GM12875 (cell line): ENCODE results near the gene FOXP1.

ENCODE experiments used
- H3K4me3 ChIP-seq: one replicate; pipeline ENCODE4 v1.5.1; 2011; ENCODE audit warnings: low read depth, low read length, control low read depth
- CTCF ChIP-seq: IDR thresholded peaks from 2 replicates; pipeline ENCODE4 v1.5.1; 2011; ENCODE audit warnings: low read depth, mild to moderate bottlenecking, control low read depth, inconsistent platforms, low read length, moderate library complexity, borderline replicate concordance; ENCODE audit not compliant: insufficient read depth

The FOXP1 gene

GRCh38 chr3:70947579-70947978, 635.9 kb downstream of the FOXP1 start:
- no peak for TF ChIP-seq CTCF
- H3K4me3 ChIP-seq = no peak overlapping the region

GRCh38 chr3:70943886-70944285, 639.6 kb downstream of the FOXP1 start:
- no peak for TF ChIP-seq CTCF
- no peak overlapping the region for H3K4me3 ChIP-seq

GRCh38 chr3:70933105-70933810, 650.3 kb downstream of the FOXP1 start:
- H3K4me3 ChIP-seq = no peak overlapping the region
- no peak for TF ChIP-seq CTCF

GRCh38 chr3:70930066-70930465, 653.5 kb downstream of the FOXP1 start:
- TF ChIP-seq CTCF = no peak
- H3K4me3 ChIP-seq = no peak overlapping the region

GRCh38 chr3:70927239-70927638, 656.3 kb downstream of the FOXP1 start:
- no peak for TF ChIP-seq CTCF
- no peak overlapping the region for H3K4me3 ChIP-seq

- no peak overlapping the region for H3K4me3 ChIP-seq
- TF ChIP-seq CTCF = no peak
Measured at GRCh38 chr3:70926835-70927234, 656.7 kb downstream of the FOXP1 start.

GRCh38 chr3:70919661-70920060, 663.9 kb downstream of the FOXP1 start:
- no peak overlapping the region for H3K4me3 ChIP-seq
- TF ChIP-seq CTCF = no peak
